Neural cell (in vitro differentiated cells): ENCODE results near the gene BTBD1. TPM values are rescaled to one million over a fixed set of nuclear protein-coding genes. Genes with fewer than 3 reads are reported as not detected.

Source experiments
- H2AFZ ChIP-seq: fragments of 200-600, 300-800 bp; sonication (generic), shearing (Covaris generic); 2 replicates; pipeline ENCODE4 v1.6.0; 2014; ENCODE audit warnings: low read depth, mild to moderate bottlenecking, antibody characterized with exemption, low read length, moderate library complexity
- H3F3A ChIP-seq: fragments of 200-600 bp; shearing (Covaris generic); 2 replicates; pipeline ENCODE4 v1.6.1; 2016; ENCODE audit warnings: mild to moderate bottlenecking, moderate library complexity, mixed read lengths, antibody characterized with exemption, low read length; ENCODE audit not compliant: insufficient read depth, poor library complexity, severe bottlenecking
- H3K27ac ChIP-seq: fragments of 200-600, 300-800 bp; sonication (generic), shearing (Covaris generic); 2 replicates; pipeline ENCODE4 v1.5.1; 2014; ENCODE audit warnings: mild to moderate bottlenecking, low read length, moderate library complexity
- H3K27me3 ChIP-seq: fragments of 300-800, 200-600 bp; sonication (generic), shearing (Covaris generic); 2 replicates; pipeline ENCODE4 v1.6.0; 2014; ENCODE audit warnings: mild to moderate bottlenecking, low read depth, low read length, moderate library complexity; ENCODE audit not compliant: insufficient read depth
- H3K36me3 ChIP-seq: fragments of 300-800, 200-600 bp; sonication (generic), shearing (Covaris generic); 2 replicates; pipeline ENCODE4 v1.5.1; 2014; ENCODE audit warnings: mild to moderate bottlenecking, antibody characterized with exemption, low read length, moderate library complexity; ENCODE audit not compliant: insufficient read depth
- H3K4me2 ChIP-seq: fragments of 300-800, 200-600 bp; sonication (generic), shearing (Covaris generic); 2 replicates; pipeline ENCODE4 v1.6.0; 2014; ENCODE audit warnings: mild to moderate bottlenecking, low read length
- H3K4me3 ChIP-seq: fragments of 300-800, 200-600 bp; sonication (generic), shearing (Covaris generic); 2 replicates; pipeline ENCODE4 v1.5.1; 2014; ENCODE audit warnings: mild to moderate bottlenecking, low read length, moderate library complexity
- H3K79me2 ChIP-seq: fragments of 200-600 bp; shearing (Covaris generic); replicated peaks from 2 replicates; pipeline ENCODE4 v1.6.0; 2014; ENCODE audit warnings: mild to moderate bottlenecking, low read length, moderate library complexity; ENCODE audit not compliant: insufficient read depth
- H3K9ac ChIP-seq: fragments of 300-800, 200-600 bp; sonication (generic), shearing (Covaris generic); 2 replicates; pipeline ENCODE4 v1.6.1; 2016; ENCODE audit warnings: mild to moderate bottlenecking, low read length, mixed read lengths
- H3K9me2 ChIP-seq: fragments of 200-600 bp; shearing (Covaris generic); 2 replicates; pipeline ENCODE4 v1.6.1; 2016; ENCODE audit warnings: mild to moderate bottlenecking, low read length, mixed read lengths; ENCODE audit not compliant: insufficient read depth
- H3K9me3 ChIP-seq: fragments of 200-600, 300-800 bp; sonication (generic), shearing (Covaris generic); 2 replicates; pipeline ENCODE4 v1.6.1; 2016; ENCODE audit warnings: mild to moderate bottlenecking, mixed run types, low read length, moderate library complexity, mixed read lengths
- H4K20me1 ChIP-seq: fragments of 200-600 bp; shearing (Covaris generic); 2 replicates; pipeline ENCODE4 v1.6.1; 2016; ENCODE audit warnings: mild to moderate bottlenecking, mixed run types; ENCODE audit not compliant: insufficient read depth
- CTCF ChIP-seq: fragments of 450-650 bp; IDR thresholded peaks from 2 replicates; pipeline ENCODE4 v1.5.1; 2014; ENCODE audit warnings: antibody characterized with exemption, mild to moderate bottlenecking, moderate library complexity; ENCODE audit not compliant: poor library complexity, severe bottlenecking
- EP300 ChIP-seq: fragments of 450-650 bp; conservative IDR thresholded peaks from 2 replicates; pipeline ENCODE4 v1.6.1; 2014; ENCODE audit warnings: antibody characterized with exemption, mild to moderate bottlenecking, moderate library complexity; ENCODE audit not compliant: poor library complexity, severe bottlenecking
- EZH2 ChIP-seq: fragments of 200-600, 300-800 bp; shearing (Covaris generic), sonication (generic); IDR thresholded peaks from 2 replicates; pipeline ENCODE4 v1.6.1; 2014; ENCODE audit warnings: antibody characterized with exemption, low read length, borderline replicate concordance, mild to moderate bottlenecking; ENCODE audit not compliant: insufficient read depth, poor library complexity, severe bottlenecking
- MXI1 ChIP-seq: fragments of 450-650 bp; conservative IDR thresholded peaks from 2 replicates; pipeline ENCODE4 v1.6.1; 2014; ENCODE audit warnings: antibody characterized with exemption, mild to moderate bottlenecking; ENCODE audit not compliant: poor library complexity, severe bottlenecking
- POLR2AphosphoS5 ChIP-seq: IDR thresholded peaks from 2 replicates; pipeline ENCODE4 v1.6.1; 2012
- RAD21 ChIP-seq: fragments of 450-650 bp; conservative IDR thresholded peaks from 2 replicates; pipeline ENCODE4 v1.6.1; 2014; ENCODE audit warnings: antibody characterized with exemption, mild to moderate bottlenecking, moderate library complexity
- SMC3 ChIP-seq: fragments of 450-650 bp; conservative IDR thresholded peaks from 2 replicates; pipeline ENCODE4 v1.6.1; 2014; ENCODE audit warnings: antibody characterized with exemption, mild to moderate bottlenecking, moderate library complexity; ENCODE audit not compliant: poor library complexity
- TAF1 ChIP-seq: IDR thresholded peaks from 2 replicates; pipeline ENCODE4 v1.6.1; 2012; ENCODE audit warnings: low read depth
- polyA minus RNA-seq: library from RNA; depleted of rRNA, polyadenylated mRNA; stranded (reverse); fragments of >200 nt; gene quantifications from 2 replicates; pipeline ENCODE4 v1.2.3, GENCODE V29; 2014
- polyA plus RNA-seq: library from polyadenylated mRNA; depleted of rRNA; stranded (reverse); fragments of >200 nt; gene quantifications from 2 replicates; pipeline ENCODE4 v1.2.3, GENCODE V29; 2014
- TF ChIP-seq, protein P1 (sequence below): IDR thresholded peaks from 2 replicates; pipeline ENCODE4 v1.6.1; 2012; ENCODE audit warnings: borderline replicate concordance

BTBD1 gene
- polyA plus RNA-seq (153 and 156 TPM in 2 replicates), polyA minus RNA-seq (147 and 152 TPM in 2 replicates)

DNA sequence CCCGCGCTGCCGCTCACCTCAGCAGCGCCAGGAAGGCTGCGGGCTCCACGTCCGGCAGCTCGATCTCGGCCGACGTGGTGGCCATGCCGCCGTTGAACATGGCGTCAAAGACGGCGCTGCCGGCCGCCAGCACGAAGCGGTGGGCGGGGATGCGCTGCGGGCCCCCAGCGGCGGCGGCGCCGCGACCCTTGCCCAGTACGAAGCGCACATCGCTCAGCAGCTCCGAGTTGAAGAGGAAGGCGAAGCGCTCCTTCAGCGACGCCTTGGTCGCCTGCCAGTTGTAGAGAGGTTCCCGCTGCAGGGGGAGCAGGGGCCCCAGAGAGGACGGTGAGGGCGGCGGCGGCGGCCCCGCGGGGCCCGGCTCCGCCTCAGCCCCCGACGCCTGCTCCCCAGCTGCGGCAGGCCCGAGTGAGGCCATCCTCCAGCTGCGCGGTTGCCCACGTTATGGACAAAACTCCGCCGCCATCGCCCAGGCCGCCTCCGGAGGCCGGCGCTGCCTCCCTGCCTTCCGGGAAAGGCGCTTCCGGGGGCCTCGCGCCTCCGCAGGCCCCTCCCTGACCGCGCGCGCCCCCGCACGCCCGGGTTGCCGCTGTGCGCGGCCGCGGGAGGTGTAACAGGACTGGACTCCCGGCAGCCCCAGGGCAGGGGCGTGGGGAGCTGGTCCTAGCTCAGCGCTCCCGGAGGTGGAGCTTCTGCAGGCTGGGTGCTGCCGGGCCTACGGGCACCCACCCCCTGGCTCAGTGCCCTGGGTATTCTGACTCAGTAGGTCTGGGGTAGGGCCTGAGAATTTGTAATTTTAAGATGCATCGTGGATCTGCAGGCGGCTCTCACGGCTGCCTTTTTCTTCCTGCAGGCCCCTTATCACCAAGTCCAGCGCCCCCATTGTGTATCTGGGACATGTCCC is at the start of gene BTBD1:
Gene BTBD1 (minus strand): TSS at position 519 of the 904 bp plus-strand sequence. CDS start 101 bp downstream, at position 418.
- peak within 1 kb of the TSS; percentile 79 for H3K27ac ChIP-seq

More for the DNA sequence above, at the start of gene BTBD1:
- Histone ChIP-seq H2AFZ (peak within 1 kb of the TSS; percentile 93), H3K9ac (peak within 1 kb of the TSS; percentile 88), H3K36me3 (no peaks in the 10 kb centered on the region), H3K4me2 (peak within 1 kb of the TSS; percentile 66), H3F3A (no peaks in the 10 kb centered on the region), H3K4me3 (peak within 1 kb of the TSS; percentile 72), H4K20me1 (no peaks in the 10 kb centered on the region), H3K9me2 (no peaks in the 10 kb centered on the region), H3K79me2 (peaks cover 34% of the 10 kb centered on the region), H3K27me3 (no peaks in the 10 kb centered on the region), H3K9me3 (no peaks in the 10 kb centered on the region)
- peak; percentile 85 for TF ChIP-seq MXI1
- peak; percentile 42 for TF ChIP-seq EP300
- peak; percentile 19 for TF ChIP-seq CTCF
- peak; percentile 45 for TF ChIP-seq TAF1
- TF ChIP-seq RAD21: no peak
- no peak for TF ChIP-seq EZH2
- peak; percentile 77 for TF ChIP-seq POLR2AphosphoS5
- TF ChIP-seq, protein P1, sequence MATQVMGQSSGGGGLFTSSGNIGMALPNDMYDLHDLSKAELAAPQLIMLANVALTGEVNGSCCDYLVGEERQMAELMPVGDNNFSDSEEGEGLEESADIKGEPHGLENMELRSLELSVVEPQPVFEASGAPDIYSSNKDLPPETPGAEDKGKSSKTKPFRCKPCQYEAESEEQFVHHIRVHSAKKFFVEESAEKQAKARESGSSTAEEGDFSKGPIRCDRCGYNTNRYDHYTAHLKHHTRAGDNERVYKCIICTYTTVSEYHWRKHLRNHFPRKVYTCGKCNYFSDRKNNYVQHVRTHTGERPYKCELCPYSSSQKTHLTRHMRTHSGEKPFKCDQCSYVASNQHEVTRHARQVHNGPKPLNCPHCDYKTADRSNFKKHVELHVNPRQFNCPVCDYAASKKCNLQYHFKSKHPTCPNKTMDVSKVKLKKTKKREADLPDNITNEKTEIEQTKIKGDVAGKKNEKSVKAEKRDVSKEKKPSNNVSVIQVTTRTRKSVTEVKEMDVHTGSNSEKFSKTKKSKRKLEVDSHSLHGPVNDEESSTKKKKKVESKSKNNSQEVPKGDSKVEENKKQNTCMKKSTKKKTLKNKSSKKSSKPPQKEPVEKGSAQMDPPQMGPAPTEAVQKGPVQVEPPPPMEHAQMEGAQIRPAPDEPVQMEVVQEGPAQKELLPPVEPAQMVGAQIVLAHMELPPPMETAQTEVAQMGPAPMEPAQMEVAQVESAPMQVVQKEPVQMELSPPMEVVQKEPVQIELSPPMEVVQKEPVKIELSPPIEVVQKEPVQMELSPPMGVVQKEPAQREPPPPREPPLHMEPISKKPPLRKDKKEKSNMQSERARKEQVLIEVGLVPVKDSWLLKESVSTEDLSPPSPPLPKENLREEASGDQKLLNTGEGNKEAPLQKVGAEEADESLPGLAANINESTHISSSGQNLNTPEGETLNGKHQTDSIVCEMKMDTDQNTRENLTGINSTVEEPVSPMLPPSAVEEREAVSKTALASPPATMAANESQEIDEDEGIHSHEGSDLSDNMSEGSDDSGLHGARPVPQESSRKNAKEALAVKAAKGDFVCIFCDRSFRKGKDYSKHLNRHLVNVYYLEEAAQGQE: peak; percentile 63
- peak; percentile 6 for TF ChIP-seq SMC3
